ENCODE data around the gene AQP5.

GRCh38 chr12:49948866-49949845 lies 12.5 kb upstream of the AQP5 start:
- TF ChIP-seq CTCF (IDR thresholded peaks at IDR 0.05; ENCODE audit: low read depth, low read length) (no peak), POLR2A (IDR thresholded peaks at IDR 0.05; ENCODE audit: extremely low read depth, insufficient read length) (no peak), MYC (IDR thresholded peaks at IDR 0.05; ENCODE audit: low read depth, low read length) (no peak)
